Measurements from ENCODE around the gene PCDHGA7. TPM values are rescaled to one million over a fixed set of nuclear protein-coding genes. Genes with fewer than 3 reads are reported as not detected.
"Not testable (repeated sequence)": the region's sequence is repeated elsewhere in the genome, so short reads cannot be mapped to it uniquely, and the experiment has no call there.

Gene PCDHGA7
- total RNA-seq, 1 donor, result 6.5 TPM

DNA sequence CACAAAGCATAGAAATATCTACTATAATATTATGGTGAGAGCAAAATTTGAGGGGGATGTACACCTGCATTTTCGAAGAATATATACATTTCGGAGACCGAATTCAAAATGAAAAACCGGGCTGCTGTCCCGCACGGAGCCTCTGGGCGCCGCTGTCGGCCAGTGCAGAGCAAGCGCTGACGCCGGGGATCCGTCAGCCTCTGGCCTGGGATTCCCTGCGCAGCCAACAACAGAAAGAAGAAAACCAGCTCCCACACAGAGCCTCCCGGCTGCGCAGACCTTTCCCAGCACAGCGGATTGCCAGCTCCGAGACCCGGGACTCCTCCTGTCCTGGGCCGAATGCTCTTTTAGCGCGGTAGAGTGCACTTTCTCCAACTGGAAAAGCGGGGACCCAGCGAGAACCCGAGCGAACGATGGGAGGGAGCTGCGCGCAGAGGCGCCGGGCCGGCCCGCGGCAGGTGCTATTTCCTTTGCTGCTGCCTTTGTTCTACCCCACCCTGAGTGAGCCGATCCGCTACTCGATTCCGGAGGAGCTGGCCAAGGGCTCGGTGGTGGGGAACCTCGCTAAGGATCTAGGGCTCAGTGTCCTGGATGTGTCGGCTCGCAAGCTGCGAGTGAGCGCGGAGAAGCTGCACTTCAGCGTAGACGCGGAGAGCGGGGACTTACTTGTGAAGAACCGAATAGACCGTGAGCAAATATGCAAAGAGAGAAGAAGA is 25.4 kb downstream of the PCDHGA7 start, which contains the start of gene PCDHGB6:
Gene PCDHGB6 (plus strand): TSS at position 232 of the 716 bp plus-strand sequence. CDS start 182 bp downstream, at position 414.
- Histone ChIP-seq H3K4me2 (ENCODE audit: insufficient read depth, low read length) (peak within 1 kb of the TSS; percentile 28), H3K4me3 (ENCODE audit: insufficient read depth, low read length) (peak within 1 kb of the TSS; percentile 60)
- peak; percentile 89 for DNase-seq (ENCODE audit: insufficient read length, low spot score, missing footprints)
- H4K20me1 ChIP-seq (ENCODE audit: insufficient read depth, low read length); H3K36me3 ChIP-seq (ENCODE audit: insufficient read depth, low read length); H3K4me1 ChIP-seq (ENCODE audit: insufficient read depth, low read length); H3K79me2 ChIP-seq (ENCODE audit: insufficient read depth, low read length); H3K9me3 ChIP-seq (ENCODE audit: low read depth, low read length); H2AFZ ChIP-seq (ENCODE audit: low read length); H3K27me3 ChIP-seq (ENCODE audit: insufficient read depth, low read length); H3K27ac ChIP-seq (ENCODE audit: low read depth, low read length): not testable (repeated sequence)
- TF ChIP-seq, protein P1, sequence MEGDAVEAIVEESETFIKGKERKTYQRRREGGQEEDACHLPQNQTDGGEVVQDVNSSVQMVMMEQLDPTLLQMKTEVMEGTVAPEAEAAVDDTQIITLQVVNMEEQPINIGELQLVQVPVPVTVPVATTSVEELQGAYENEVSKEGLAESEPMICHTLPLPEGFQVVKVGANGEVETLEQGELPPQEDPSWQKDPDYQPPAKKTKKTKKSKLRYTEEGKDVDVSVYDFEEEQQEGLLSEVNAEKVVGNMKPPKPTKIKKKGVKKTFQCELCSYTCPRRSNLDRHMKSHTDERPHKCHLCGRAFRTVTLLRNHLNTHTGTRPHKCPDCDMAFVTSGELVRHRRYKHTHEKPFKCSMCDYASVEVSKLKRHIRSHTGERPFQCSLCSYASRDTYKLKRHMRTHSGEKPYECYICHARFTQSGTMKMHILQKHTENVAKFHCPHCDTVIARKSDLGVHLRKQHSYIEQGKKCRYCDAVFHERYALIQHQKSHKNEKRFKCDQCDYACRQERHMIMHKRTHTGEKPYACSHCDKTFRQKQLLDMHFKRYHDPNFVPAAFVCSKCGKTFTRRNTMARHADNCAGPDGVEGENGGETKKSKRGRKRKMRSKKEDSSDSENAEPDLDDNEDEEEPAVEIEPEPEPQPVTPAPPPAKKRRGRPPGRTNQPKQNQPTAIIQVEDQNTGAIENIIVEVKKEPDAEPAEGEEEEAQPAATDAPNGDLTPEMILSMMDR (IDR thresholded peaks at IDR 0.05; ENCODE audit: extremely low read depth, low read depth, low read length), result peak; percentile 56

DNA sequence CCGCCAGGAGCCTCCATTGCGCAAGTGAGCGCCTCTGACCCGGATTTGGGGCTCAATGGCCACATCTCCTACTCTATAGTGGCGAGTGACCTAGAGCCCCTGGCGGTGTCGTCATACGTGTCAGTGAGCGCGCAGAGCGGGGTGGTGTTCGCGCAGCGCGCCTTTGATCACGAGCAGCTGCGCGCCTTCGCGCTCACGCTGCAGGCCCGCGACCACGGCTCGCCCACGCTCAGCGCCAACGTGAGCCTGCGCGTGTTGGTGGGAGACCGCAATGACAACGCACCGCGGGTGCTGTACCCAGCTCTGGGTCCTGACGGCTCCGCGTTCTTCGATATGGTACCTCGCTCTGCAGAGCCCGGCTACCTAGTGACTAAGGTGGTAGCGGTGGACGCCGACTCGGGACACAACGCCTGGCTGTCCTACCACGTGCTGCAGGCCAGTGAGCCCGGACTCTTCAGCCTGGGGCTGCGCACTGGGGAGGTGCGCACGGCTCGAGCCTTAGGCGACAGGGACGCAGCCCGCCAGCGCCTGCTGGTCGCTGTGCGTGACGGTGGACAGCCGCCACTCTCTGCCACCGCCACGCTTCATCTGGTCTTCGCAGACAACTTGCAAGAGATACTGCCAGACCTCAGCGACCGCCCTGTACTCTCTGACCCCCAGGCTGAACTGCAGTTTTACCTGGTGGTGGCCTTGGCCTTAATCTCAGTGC is 27.2 kb downstream of the PCDHGA7 start:
- Histone ChIP-seq H4K20me1 (ENCODE audit: insufficient read depth, low read length) (peaks cover 3% of the 10 kb centered on the region), H3K9me3 (ENCODE audit: low read depth, low read length) (peaks cover 3% of the 10 kb centered on the region)
- no peak for DNase-seq (ENCODE audit: insufficient read length, low spot score, missing footprints)

DNA sequence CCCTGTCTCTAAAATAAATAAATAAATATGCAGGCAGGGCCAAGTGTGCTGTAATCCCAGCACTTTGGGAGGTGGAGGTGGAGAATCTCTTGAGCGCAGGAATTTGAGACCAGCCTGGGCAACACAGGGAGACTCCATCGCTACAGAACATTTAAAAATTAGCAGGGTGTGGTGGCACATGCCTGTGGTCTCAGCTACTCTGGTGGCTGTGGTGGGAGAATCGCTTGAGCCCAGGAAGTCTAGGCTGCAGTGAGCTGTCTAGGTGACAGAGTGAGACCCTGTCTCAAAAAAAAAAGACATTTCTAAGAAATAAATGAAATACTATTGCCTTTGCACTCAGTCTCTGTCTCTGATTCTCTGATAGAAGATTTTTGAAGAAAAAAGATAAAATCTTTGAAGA is 29.0 kb downstream of the PCDHGA7 start:
- peaks cover 3% of the 10 kb centered on the region for H3K9me3 ChIP-seq (ENCODE audit: low read depth, low read length)
- TF ChIP-seq, protein P1 (IDR thresholded peaks at IDR 0.05; ENCODE audit: extremely low read depth, low read depth, low read length), result no peak
- no peaks in the 10 kb centered on the region for H3K4me1 ChIP-seq (ENCODE audit: insufficient read depth, low read length)
- no peaks in the 10 kb centered on the region for H3K36me3 ChIP-seq (ENCODE audit: insufficient read depth, low read length)
- no peak overlapping the region for H3K27ac ChIP-seq (ENCODE audit: low read depth, low read length)
- no peak overlapping the region for H2AFZ ChIP-seq (ENCODE audit: low read length)
- no peaks in the 10 kb centered on the region for H4K20me1 ChIP-seq (ENCODE audit: insufficient read depth, low read length)
- DNase-seq (ENCODE audit: insufficient read length, low spot score, missing footprints), result no peak
- no peak overlapping the region for H3K4me3 ChIP-seq (ENCODE audit: insufficient read depth, low read length)
- peaks cover 11% of the 10 kb centered on the region for H3K27me3 ChIP-seq (ENCODE audit: insufficient read depth, low read length)
- H3K79me2 ChIP-seq (ENCODE audit: insufficient read depth, low read length), result no peaks in the 10 kb centered on the region
- H3K4me2 ChIP-seq (ENCODE audit: insufficient read depth, low read length), result no peak overlapping the region

More for the DNA sequence above, 27.2 kb downstream of the PCDHGA7 start:
- Histone ChIP-seq H2AFZ (ENCODE audit: low read length) (no peak overlapping the region), H3K4me1 (ENCODE audit: insufficient read depth, low read length) (no peaks in the 10 kb centered on the region), H3K36me3 (ENCODE audit: insufficient read depth, low read length) (no peaks in the 10 kb centered on the region), H3K4me3 (ENCODE audit: insufficient read depth, low read length) (no peak overlapping the region), H3K79me2 (ENCODE audit: insufficient read depth, low read length) (no peaks in the 10 kb centered on the region), H3K27me3 (ENCODE audit: insufficient read depth, low read length) (peaks cover 11% of the 10 kb centered on the region), H3K4me2 (ENCODE audit: insufficient read depth, low read length) (no peak overlapping the region), H3K27ac (ENCODE audit: low read depth, low read length) (no peak overlapping the region)
- TF ChIP-seq, protein P1 (IDR thresholded peaks at IDR 0.05; ENCODE audit: extremely low read depth, low read depth, low read length), result no peak

Data from osteoblast (primary cell).